OCI-LY7 (cell line): ENCODE data around the gene RNU1-4.
"Not testable (repeated sequence)": the region's sequence is repeated elsewhere in the genome, so short reads cannot be mapped to it uniquely, and the experiment has no call there.

Source experiments
- CTCF ChIP-seq: fragments of 200-600 bp; sonication (generic); conservative IDR thresholded peaks from 2 replicates; pipeline ENCODE4 v1.5.1; 2014; ENCODE audit warnings: mild to moderate bottlenecking, antibody characterized with exemption, low read length, moderate library complexity, mixed read lengths
- EZH2phosphoT487 ChIP-seq: fragments of 200-600 bp; sonication (generic); IDR thresholded peaks from 2 replicates; pipeline ENCODE4 v1.6.1; 2018; ENCODE audit warnings: low read depth, borderline replicate concordance, mild to moderate bottlenecking, mixed run types, antibody characterized with exemption, low read length, moderate library complexity, mixed read lengths

GRCh38 chr1:16757574-16757973, 17.3 kb downstream of the RNU1-4 start:
- TF ChIP-seq CTCF, EZH2phosphoT487: not testable (repeated sequence)
